K562 (cell line): Measurements from ENCODE around the gene FOSL1. TPM values are rescaled to one million over a fixed set of nuclear protein-coding genes. Genes with fewer than 3 reads are reported as not detected.

Experiments
- DDX20 ChIP-seq: fragments of 450-650 bp; IDR thresholded peaks from 2 replicates; pipeline ENCODE4 v1.6.1; 2016; ENCODE audit warnings: missing genetic modification characterization, low read depth, mild to moderate bottlenecking, missing compliant biosample characterization, moderate library complexity
- E2F8 ChIP-seq: fragments of 450-650 bp; IDR thresholded peaks from 2 replicates; pipeline ENCODE4 v1.7.1; 2018; ENCODE audit warnings: mild to moderate bottlenecking, low read depth; ENCODE audit not compliant: partially characterized antibody
- E4F1 ChIP-seq: fragments of 250-450 bp; sonication (Bioruptor Pico); IDR thresholded peaks from 2 replicates; pipeline ENCODE4 v1.5.0; 2021; ENCODE audit warnings: mild to moderate bottlenecking, borderline replicate concordance
- HEY1 ChIP-seq: fragments of 250-450 bp; sonication (Bioruptor Pico); IDR thresholded peaks from 2 replicates; pipeline ENCODE4 v1.5.0; 2020; ENCODE audit warnings: mild to moderate bottlenecking, moderate library complexity, borderline replicate concordance
- ILK ChIP-seq: fragments of 450-650 bp; IDR thresholded peaks from 2 replicates; pipeline ENCODE4 v1.6.1; 2016; ENCODE audit warnings: missing genetic modification characterization, low read depth, mild to moderate bottlenecking, missing compliant biosample characterization, moderate library complexity, borderline replicate concordance
- NCOR1 ChIP-seq: fragments of 450-650 bp; IDR thresholded peaks from 2 replicates; pipeline ENCODE4 v1.6.1; 2016; ENCODE audit warnings: mild to moderate bottlenecking, moderate library complexity
- NEUROD1 ChIP-seq: fragments of 150-350 bp; IDR thresholded peaks from 2 replicates; pipeline ENCODE4 v1.6.1; 2014; ENCODE audit warnings: borderline replicate concordance, low read length, low read depth; ENCODE audit not compliant: partially characterized antibody
- POLR2AphosphoS5 ChIP-seq: IDR thresholded peaks from 2 replicates; pipeline ENCODE4 v1.6.1; 2011; ENCODE audit warnings: mild to moderate bottlenecking, low read depth, low read length, moderate library complexity; ENCODE audit not compliant: control insufficient read depth, insufficient read depth
- SAFB2 ChIP-seq: fragments of 200-400 bp; formaldehyde crosslinking; IDR thresholded peaks from 2 replicates; pipeline ENCODE4 v1.6.1; 2018; ENCODE audit warnings: borderline replicate concordance, low read length, low read depth, moderate library complexity; ENCODE audit not compliant: severe bottlenecking
- SNAPC5 ChIP-seq: fragments of 250-450 bp; sonication (Bioruptor Pico); IDR thresholded peaks from 2 replicates; pipeline ENCODE4 v1.8.0; 2021; ENCODE audit warnings: moderate library complexity, mild to moderate bottlenecking, inconsistent platforms
- STAG1 ChIP-seq: sonication (generic); formaldehyde crosslinking; IDR thresholded peaks from 2 replicates; pipeline ENCODE4 v1.5.0; 2020; ENCODE audit warnings: missing genetic modification reagents, borderline replicate concordance
- UBTF ChIP-seq, 2 experiments: IDR thresholded peaks; 2 replicates each; pipeline ENCODE4 v1.6.1; 2012; ENCODE audit warnings: improper control_type of control experiment in 2 of 2, low read depth in 2 of 2, low read length in 2 of 2, borderline replicate concordance in 1 of 2
- USF1 ChIP-seq: sonication (generic); formaldehyde crosslinking; IDR thresholded peaks from 2 replicates; pipeline ENCODE4 v1.9.0; 2022; ENCODE audit warnings: mild to moderate bottlenecking, missing genetic modification reagents
- ZNF239 ChIP-seq: fragments of 250-450 bp; sonication (Bioruptor Pico); IDR thresholded peaks from 2 replicates; pipeline ENCODE4 v1.4.0; 2020; ENCODE audit warnings: mild to moderate bottlenecking
- ZNF354B ChIP-seq: fragments of 250-450 bp; sonication (Bioruptor Pico); IDR thresholded peaks from 2 replicates; pipeline ENCODE4 v1.4.0; 2020
- ZNF384 ChIP-seq: IDR thresholded peaks from 2 replicates; pipeline ENCODE4 v1.6.1; 2012; ENCODE audit warnings: low read depth, low read length, improper control_type of control experiment
- ZNF431 ChIP-seq: sonication (generic); formaldehyde crosslinking; IDR thresholded peaks from 2 replicates; pipeline ENCODE4 v1.8.0; 2022; ENCODE audit warnings: mild to moderate bottlenecking, missing genetic modification reagents
- ZNF766 ChIP-seq: fragments of 200-800 bp; sonication (Bioruptor generic); conservative IDR thresholded peaks from 2 replicates; pipeline ENCODE4 v1.6.1; 2016; ENCODE audit warnings: missing genetic modification characterization, missing compliant biosample characterization
- polyA plus RNA-seq, 8 experiments: library from polyadenylated mRNA; depleted of rRNA in 4 of 8; stranded (reverse) in 5 of 8; unstranded in 3 of 8; fragments of >200 nt; fragmentation: Nextera tagmentation in 2 of 8; fragmentation: Illumina TruSeq in 1 of 8; extraction: Ambion mirVana in 2 of 8; extraction: Trizol in 1 of 8; gene quantifications; 2 replicates each; pipeline versions ENCODE4 v1.2.1 to v1.2.3, GENCODE V29; 2011 to 2014; ENCODE audit warnings: inconsistent platforms in 1 of 8, missing spikeins in 1 of 8
- total RNA-seq, 7 experiments: library from RNA; depleted of rRNA in 6 of 7; stranded (reverse); fragments of >200 nt in 6 of 7; fragmentation: Illumina TruSeq in 2 of 7; extraction: Trizol in 2 of 7; gene quantifications; 2 replicates each; pipeline versions ENCODE4 v1.2.1 to v1.2.3, GENCODE V29; 2011 to 2021; ENCODE audit warnings: low replicate concordance in 1 of 7

FOSL1 gene
- total and polyA plus RNA-seq, 9 of the 15 experiments (the other 6 are each of a cell fraction or from before 2014, with no cell fraction given) = 3.5 to 39.6 (median 10.0) TPM

GRCh38 chr11:65859095-65859811 is 40.9 kb downstream of the FOSL1 start (continued):
- no peak for TF ChIP-seq E2F8
- TF ChIP-seq E4F1 (CRISPR knock-in tag) = no peak
- TF ChIP-seq NCOR1 = no peak
- TF ChIP-seq USF1 (CRISPR knock-in tag) = no peak
- TF ChIP-seq ZNF354B (CRISPR knock-in tag) = no peak
- no peak for TF ChIP-seq SNAPC5 (CRISPR knock-in tag)
- TF ChIP-seq ILK = no peak
- TF ChIP-seq ZNF239 (CRISPR knock-in tag) = peak; percentile 56
- TF ChIP-seq ZNF431 = no peak
- peak; percentile 96 for TF ChIP-seq POLR2AphosphoS5
- TF ChIP-seq SAFB2 = no peak
- TF ChIP-seq UBTF (IDR thresholded peaks at IDR 0.05; ENCODE audit: borderline replicate concordance in 1 of 2, low read depth in 2 of 2, low read length in 2 of 2) = no peak
- peak; percentile 67 for TF ChIP-seq NEUROD1
- TF ChIP-seq STAG1 (CRISPR knock-in tag) = no peak
- TF ChIP-seq ZNF384 = no peak
- no peak for TF ChIP-seq HEY1
- no peak for TF ChIP-seq DDX20 (tag)
- TF ChIP-seq ZNF766 = peak; percentile 96
